IPS-20b (cell line): ENCODE data around the gene YIPF7.
A peak's percentile ranks its signal among the peaks of the same experiment; 100 is the strongest.

Experiments used
- H3K27ac ChIP-seq: one replicate; pipeline ENCODE4 v1.5.1; 2013; ENCODE audit warnings: low read length
- H3K27me3 ChIP-seq: 2 replicates; pipeline ENCODE4 v1.6.1; 2013; ENCODE audit warnings: mild to moderate bottlenecking, low read length, inconsistent platforms; ENCODE audit not compliant: insufficient read depth
- H3K36me3 ChIP-seq: 2 replicates; pipeline ENCODE4 v1.6.1; 2013; ENCODE audit warnings: low read depth, mild to moderate bottlenecking, inconsistent platforms, low read length, moderate library complexity; ENCODE audit not compliant: insufficient read depth
- H3K4me1 ChIP-seq: 2 replicates; pipeline ENCODE4 v1.6.1; 2013; ENCODE audit warnings: mild to moderate bottlenecking, control low read depth, inconsistent platforms, low read length, moderate library complexity; ENCODE audit not compliant: insufficient read depth
- H3K4me3 ChIP-seq: 2 replicates; pipeline ENCODE4 v1.5.1; 2013; ENCODE audit warnings: mild to moderate bottlenecking, low read length, inconsistent platforms
- H3K9ac ChIP-seq: 2 replicates; pipeline ENCODE4 v1.6.1; 2013; ENCODE audit warnings: low read depth, mild to moderate bottlenecking, inconsistent platforms, low read length, moderate library complexity
- H3K9me3 ChIP-seq: 2 replicates; pipeline ENCODE4 v1.6.1; 2013; ENCODE audit warnings: mild to moderate bottlenecking, low read depth, low read length, inconsistent platforms; ENCODE audit not compliant: insufficient read depth

The YIPF7 gene

GRCh38 chr4:44651425-44651824 lies at the start of gene YIPF7:
YIPF7 (minus strand) TSS chr4:44651625; CDS start chr4:44650100, 1,525 bp downstream.
- Histone ChIP-seq H3K27me3 (no peaks in the 10 kb centered on the region), H3K4me1 (no peaks in the 10 kb centered on the region), H3K9ac (no peak within 1 kb of the TSS), H3K4me3 (no peak within 1 kb of the TSS), H3K36me3 (no peaks in the 10 kb centered on the region), H3K9me3 (no peaks in the 10 kb centered on the region), H3K27ac (no peak within 1 kb of the TSS)

DNA sequence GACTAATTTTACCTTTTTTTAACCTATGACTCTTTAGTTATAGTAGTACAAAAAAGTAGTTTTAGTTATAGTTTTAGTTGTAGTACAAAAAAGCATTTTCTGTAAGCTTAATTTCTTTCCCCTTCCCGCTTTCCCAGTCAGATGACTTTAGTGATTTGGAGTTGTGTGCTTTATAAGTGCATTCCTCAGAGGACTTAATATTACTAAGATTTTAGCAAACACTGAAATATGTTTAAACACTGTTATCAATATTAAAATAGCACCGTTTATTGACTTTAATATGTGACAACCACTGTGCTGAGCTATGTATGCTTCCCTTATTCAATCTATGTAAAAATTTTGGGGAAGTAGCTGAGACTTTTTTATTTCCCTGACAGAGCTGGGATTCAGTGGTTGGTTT lies 49.6 kb upstream of the YIPF7 start:
- no peak overlapping the region for H3K9ac ChIP-seq
- no peak overlapping the region for H3K27ac ChIP-seq
- no peaks in the 10 kb centered on the region for H3K9me3 ChIP-seq
- H3K27me3 ChIP-seq: no peaks in the 10 kb centered on the region
- no peak overlapping the region for H3K4me3 ChIP-seq
- peaks cover 81% of the 10 kb centered on the region for H3K36me3 ChIP-seq
- no peaks in the 10 kb centered on the region for H3K4me1 ChIP-seq

GRCh38 chr4:44700427-44700826 lies 49.0 kb upstream of the YIPF7 start:
- H3K4me3 ChIP-seq: no peak overlapping the region
- no peaks in the 10 kb centered on the region for H3K9me3 ChIP-seq
- H3K9ac ChIP-seq: no peak overlapping the region
- H3K36me3 ChIP-seq: peaks cover 87% of the 10 kb centered on the region
- no peaks in the 10 kb centered on the region for H3K27me3 ChIP-seq
- no peaks in the 10 kb centered on the region for H3K4me1 ChIP-seq
- no peak overlapping the region for H3K27ac ChIP-seq

DNA sequence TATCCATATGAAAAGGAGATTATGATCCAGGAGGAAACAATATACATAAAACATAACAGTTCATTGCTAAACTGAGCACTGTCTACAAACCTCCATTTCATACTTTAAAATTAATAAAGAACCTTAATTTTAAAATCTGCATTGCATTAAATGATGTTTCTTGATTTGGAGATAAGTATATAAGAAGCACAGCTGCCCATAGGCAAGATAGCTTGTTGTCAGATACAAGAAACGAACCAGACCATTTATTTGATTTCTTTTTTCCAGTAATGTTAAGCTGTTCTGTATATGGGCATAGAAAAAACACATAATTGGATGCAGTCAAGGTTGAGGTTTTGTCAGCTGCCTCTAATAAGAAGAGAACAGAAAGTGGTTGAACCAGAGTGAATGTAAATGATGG lies 33.2 kb upstream of the YIPF7 start:
- Histone ChIP-seq H3K36me3 (peaks cover 91% of the 10 kb centered on the region), H3K9ac (no peak overlapping the region), H3K4me3 (no peak overlapping the region), H3K9me3 (no peaks in the 10 kb centered on the region), H3K4me1 (no peaks in the 10 kb centered on the region), H3K27ac (no peak overlapping the region), H3K27me3 (no peaks in the 10 kb centered on the region)

DNA sequence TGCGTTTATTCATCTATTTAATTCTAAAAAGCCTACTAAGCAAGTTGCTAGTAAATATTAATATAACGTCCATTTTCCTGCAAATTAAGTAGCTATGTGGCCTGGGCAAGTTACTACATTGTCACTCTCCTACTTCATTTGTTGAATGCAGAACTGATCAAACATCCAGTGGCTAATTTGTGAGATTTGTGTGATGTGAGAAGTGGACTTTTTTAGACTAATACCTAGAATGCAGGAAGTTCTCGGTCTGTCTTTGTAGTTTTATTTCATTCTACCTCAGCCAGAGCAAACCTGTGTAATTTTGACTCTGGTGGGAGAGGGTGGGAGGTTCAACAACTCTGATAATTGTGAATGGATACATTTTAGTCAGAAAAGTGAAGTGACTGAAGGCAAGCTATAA lies 27.6 kb upstream of the YIPF7 start:
- no peaks in the 10 kb centered on the region for H3K9me3 ChIP-seq
- H3K4me1 ChIP-seq: peaks cover 8% of the 10 kb centered on the region; the same call in 1 of the 2 replicates
- H3K9ac ChIP-seq: peak overlapping the region; percentile 97
- H3K27ac ChIP-seq: peak overlapping the region; percentile 72
- H3K27me3 ChIP-seq: no peaks in the 10 kb centered on the region
- H3K4me3 ChIP-seq: peak overlapping the region; percentile 96
- peaks cover 35% of the 10 kb centered on the region for H3K36me3 ChIP-seq

GRCh38 chr4:44678094-44679041 lies 26.9 kb upstream of the YIPF7 start, which contains the start of gene GUF1:
GUF1 (plus strand) TSS chr4:44678420; CDS start chr4:44678623, 203 bp downstream.
- Histone ChIP-seq H3K4me1 (peaks cover 8% of the 10 kb centered on the region; the same call in 1 of the 2 replicates), H3K9ac (peak within 1 kb of the TSS; percentile 97), H3K4me3 (peak within 1 kb of the TSS; percentile 96), H3K27ac (peak within 1 kb of the TSS; percentile 72), H3K9me3 (no peaks in the 10 kb centered on the region), H3K27me3 (no peaks in the 10 kb centered on the region), H3K36me3 (peaks cover 28% of the 10 kb centered on the region)

GRCh38 chr4:44675366-44675765 lies 23.9 kb upstream of the YIPF7 start:
- no peak overlapping the region for H3K4me3 ChIP-seq
- H3K9ac ChIP-seq: no peak overlapping the region
- H3K9me3 ChIP-seq: no peaks in the 10 kb centered on the region
- H3K36me3 ChIP-seq: no peaks in the 10 kb centered on the region
- H3K27ac ChIP-seq: no peak overlapping the region
- peaks cover 8% of the 10 kb centered on the region; the same call in 1 of the 2 replicates for H3K4me1 ChIP-seq
- H3K27me3 ChIP-seq: no peaks in the 10 kb centered on the region

GRCh38 chr4:44674471-44674870 lies 23.0 kb upstream of the YIPF7 start:
- no peak overlapping the region for H3K4me3 ChIP-seq
- no peaks in the 10 kb centered on the region for H3K9me3 ChIP-seq
- no peak overlapping the region for H3K9ac ChIP-seq
- no peaks in the 10 kb centered on the region for H3K27me3 ChIP-seq
- H3K27ac ChIP-seq: no peak overlapping the region
- no peaks in the 10 kb centered on the region for H3K36me3 ChIP-seq
- peaks cover 6% of the 10 kb centered on the region; the same call in 1 of the 2 replicates for H3K4me1 ChIP-seq

- H3K9ac ChIP-seq: no peak overlapping the region
- H3K4me3 ChIP-seq: no peak overlapping the region
- H3K9me3 ChIP-seq: no peaks in the 10 kb centered on the region
- no peaks in the 10 kb centered on the region for H3K36me3 ChIP-seq
- H3K27me3 ChIP-seq: no peaks in the 10 kb centered on the region; the same call in 1 of the 2 replicates
- H3K27ac ChIP-seq: no peak overlapping the region
- no peaks in the 10 kb centered on the region for H3K4me1 ChIP-seq
Measured at GRCh38 chr4:44671636-44672035, 20.2 kb upstream of the YIPF7 start.

- no peak overlapping the region for H3K9ac ChIP-seq
- no peak overlapping the region for H3K27ac ChIP-seq
- H3K4me3 ChIP-seq: no peak overlapping the region
- no peaks in the 10 kb centered on the region for H3K36me3 ChIP-seq
- H3K9me3 ChIP-seq: no peaks in the 10 kb centered on the region
- no peaks in the 10 kb centered on the region for H3K4me1 ChIP-seq
- no peaks in the 10 kb centered on the region; the same call in 1 of the 2 replicates for H3K27me3 ChIP-seq
Measured at GRCh38 chr4:44670506-44671199, 19.2 kb upstream of the YIPF7 start.

DNA sequence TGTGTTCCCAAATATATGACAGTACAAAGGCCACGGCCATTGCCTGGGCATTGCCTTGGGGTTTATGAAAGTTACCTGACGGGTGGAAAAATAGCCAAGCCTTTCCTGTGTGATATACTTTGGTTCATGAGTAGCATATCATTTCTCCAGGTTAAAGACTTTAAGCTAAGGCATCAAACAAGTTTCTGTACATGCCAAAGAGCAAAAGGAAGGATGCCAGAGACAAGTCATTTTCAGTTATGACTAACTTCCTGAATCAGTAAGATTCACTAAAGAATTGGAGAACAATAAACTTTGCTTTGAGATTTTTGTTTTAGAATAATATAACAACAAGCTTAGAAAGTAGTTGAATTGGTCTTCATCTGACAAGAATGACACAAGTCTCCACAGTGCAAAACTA lies 17.1 kb upstream of the YIPF7 start:
- no peaks in the 10 kb centered on the region for H3K36me3 ChIP-seq
- no peak overlapping the region for H3K27ac ChIP-seq
- H3K4me3 ChIP-seq: no peak overlapping the region
- H3K9me3 ChIP-seq: no peaks in the 10 kb centered on the region
- H3K4me1 ChIP-seq: no peaks in the 10 kb centered on the region
- no peaks in the 10 kb centered on the region; the same call in 1 of the 2 replicates for H3K27me3 ChIP-seq
- H3K9ac ChIP-seq: no peak overlapping the region
